Right atrium auricular region (tissue), 2 donors: ENCODE measurements around the gene CEACAM21. TPM values are rescaled to one million over a fixed set of nuclear protein-coding genes. Genes with fewer than 3 reads are reported as not detected.

Experiments
- DNase-seq: peaks from one replicate; pipeline ENCODE4 v3.0.0-alpha.2; 2019; ENCODE audit warnings: low spot score
- H3K27ac ChIP-seq, 2 donors: fragments of 200-600 bp; sonication (generic); 1 replicate in 1 of 2; 2 replicates in 1 of 2; pipeline ENCODE4 v1.5.1; 2016 to 2019
- H3K27me3 ChIP-seq, 2 donors: fragments of 200-600 bp; sonication (generic); one replicate each; pipeline versions ENCODE4 v1.5.1 to v1.6.0; 2017 to 2019
- H3K36me3 ChIP-seq: fragments of 200-600 bp; sonication (generic); one replicate; pipeline ENCODE4 v1.5.1; 2016
- H3K4me1 ChIP-seq, 2 donors: fragments of 200-600 bp; sonication (generic); one replicate each; pipeline versions ENCODE4 v1.5.1 to v1.6.0; 2017 to 2019
- H3K4me3 ChIP-seq, 2 donors: fragments of 200-600 bp; sonication (generic); 1 replicate in 1 of 2; 2 replicates in 1 of 2; pipeline ENCODE4 v1.5.1; 2017 to 2019; ENCODE audit warnings: mild to moderate bottlenecking in 1 of 2, moderate library complexity in 1 of 2
- H3K9me3 ChIP-seq, 2 donors: fragments of 200-600 bp; sonication (generic); one replicate each; pipeline ENCODE4 v1.5.1; 2019
- total RNA-seq, 2 donors: library from RNA; depleted of rRNA; stranded (reverse); fragments of >200 nt; gene quantifications; one replicate each; pipeline ENCODE4 v1.1.0, GENCODE V29; 2016
- TF ChIP-seq, protein P1 (sequence below), 2 donors: fragments of 200-600 bp; sonication (generic); IDR thresholded peaks; one replicate each; pipeline ENCODE4 v1.5.1; 2019; ENCODE audit warnings: antibody characterized with exemption in 2 of 2

The CEACAM21 gene
- total RNA-seq, 2 donors from 2014 or later: 1.3 TPM; not detected in 1

DNA sequence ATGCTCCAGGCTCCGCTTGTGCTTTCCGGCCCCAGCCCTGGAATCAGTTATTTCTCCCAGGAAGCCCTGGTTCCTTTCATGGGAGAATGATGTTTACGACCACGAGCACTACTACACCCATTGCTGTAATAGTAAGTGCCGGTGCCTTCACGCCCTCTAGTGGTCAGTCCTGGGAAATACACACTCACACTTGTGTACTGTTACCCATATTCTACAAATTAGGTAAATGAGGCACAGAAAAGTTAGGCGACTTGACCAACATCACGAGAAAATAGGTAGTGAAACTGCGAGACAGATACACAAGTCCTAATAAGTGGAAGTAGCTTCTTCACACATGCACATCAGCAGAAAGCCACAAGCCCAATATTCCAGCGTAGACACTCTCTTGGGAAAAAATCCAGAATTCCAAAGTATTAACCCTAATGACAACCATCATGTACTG is 21.7 kb downstream of the CEACAM21 start:
- no peaks in the 10 kb centered on the region for H3K4me1 ChIP-seq
- no peak overlapping the region for H3K27ac ChIP-seq
- TF ChIP-seq, protein P1, sequence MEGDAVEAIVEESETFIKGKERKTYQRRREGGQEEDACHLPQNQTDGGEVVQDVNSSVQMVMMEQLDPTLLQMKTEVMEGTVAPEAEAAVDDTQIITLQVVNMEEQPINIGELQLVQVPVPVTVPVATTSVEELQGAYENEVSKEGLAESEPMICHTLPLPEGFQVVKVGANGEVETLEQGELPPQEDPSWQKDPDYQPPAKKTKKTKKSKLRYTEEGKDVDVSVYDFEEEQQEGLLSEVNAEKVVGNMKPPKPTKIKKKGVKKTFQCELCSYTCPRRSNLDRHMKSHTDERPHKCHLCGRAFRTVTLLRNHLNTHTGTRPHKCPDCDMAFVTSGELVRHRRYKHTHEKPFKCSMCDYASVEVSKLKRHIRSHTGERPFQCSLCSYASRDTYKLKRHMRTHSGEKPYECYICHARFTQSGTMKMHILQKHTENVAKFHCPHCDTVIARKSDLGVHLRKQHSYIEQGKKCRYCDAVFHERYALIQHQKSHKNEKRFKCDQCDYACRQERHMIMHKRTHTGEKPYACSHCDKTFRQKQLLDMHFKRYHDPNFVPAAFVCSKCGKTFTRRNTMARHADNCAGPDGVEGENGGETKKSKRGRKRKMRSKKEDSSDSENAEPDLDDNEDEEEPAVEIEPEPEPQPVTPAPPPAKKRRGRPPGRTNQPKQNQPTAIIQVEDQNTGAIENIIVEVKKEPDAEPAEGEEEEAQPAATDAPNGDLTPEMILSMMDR (IDR thresholded peaks at IDR 0.05): peak; percentile 73 to 90
- no peaks in the 10 kb centered on the region for H3K36me3 ChIP-seq
- H3K9me3 ChIP-seq: peaks cover 0 to 6% of the 10 kb centered on the region in 2 donors
- no peak overlapping the region for H3K4me3 ChIP-seq
- H3K27me3 ChIP-seq: no peaks in the 10 kb centered on the region
- DNase-seq: peak; percentile 85

DNA sequence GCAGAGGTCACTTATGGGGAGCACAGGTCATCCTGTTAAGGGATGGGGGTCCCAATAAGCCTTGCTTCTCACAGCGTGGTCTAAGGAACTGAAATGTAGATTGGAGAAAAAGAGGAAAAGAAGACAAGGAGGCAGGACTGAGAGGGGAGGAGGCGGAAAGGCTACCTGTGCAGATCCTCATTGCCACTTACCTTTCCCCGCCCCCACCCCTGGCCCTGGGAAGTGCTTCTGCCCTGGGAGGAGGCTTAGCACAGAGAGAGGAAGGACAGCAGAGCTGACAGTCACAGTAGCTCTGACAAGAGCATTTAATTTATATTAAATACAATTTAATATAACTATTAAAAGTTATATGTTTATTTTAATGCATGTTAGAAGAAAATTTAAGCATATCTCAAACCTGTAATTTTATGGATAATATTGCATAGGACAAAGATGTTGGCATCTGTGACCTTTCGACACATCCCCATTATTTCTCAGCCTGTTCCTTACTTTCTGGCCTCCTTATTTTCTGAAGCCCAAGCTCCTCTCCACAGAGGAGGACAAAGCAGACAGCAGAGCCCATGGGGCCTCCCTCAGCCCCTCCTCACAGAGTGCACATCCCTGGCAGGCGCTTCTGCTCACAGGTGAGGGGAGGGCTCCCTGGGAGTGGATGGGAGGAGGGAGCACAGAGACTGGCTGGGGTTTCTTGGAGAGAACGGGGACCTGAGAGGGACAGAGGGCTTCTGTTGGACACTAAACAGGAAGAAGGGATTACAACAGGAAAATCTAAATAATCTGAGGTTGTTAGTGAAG is 23.4 kb downstream of the CEACAM21 start:
- no peaks in the 10 kb centered on the region for H3K9me3 ChIP-seq
- DNase-seq: no peak
- H3K36me3 ChIP-seq: no peaks in the 10 kb centered on the region
- H3K27ac ChIP-seq: no peak overlapping the region
- no peaks in the 10 kb centered on the region for H3K27me3 ChIP-seq
- no peaks in the 10 kb centered on the region for H3K4me1 ChIP-seq
- no peak overlapping the region for H3K4me3 ChIP-seq
- TF ChIP-seq, protein P1 (IDR thresholded peaks at IDR 0.05): no peak

DNA sequence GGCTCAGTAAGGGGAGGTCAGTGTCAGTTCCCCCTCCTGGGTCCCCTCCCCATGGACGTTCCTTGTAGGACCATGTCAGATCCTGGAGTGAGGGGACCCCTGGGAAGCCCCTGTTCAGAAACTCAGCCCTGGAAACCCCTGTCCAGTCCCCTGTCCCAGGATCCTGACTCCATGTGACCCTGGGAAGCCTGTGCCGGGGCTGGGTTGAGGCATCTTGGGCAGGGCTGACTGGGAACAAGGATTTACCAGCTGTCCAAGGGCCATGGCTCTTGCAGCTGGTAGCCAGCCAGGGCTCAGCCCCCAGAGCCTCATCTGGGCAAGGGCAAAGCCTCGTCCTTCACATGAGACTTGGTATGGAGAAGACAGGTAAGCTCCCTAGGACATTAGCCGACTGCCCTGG is 25.8 kb downstream of the CEACAM21 start:
- no peak overlapping the region for H3K4me3 ChIP-seq
- no peaks in the 10 kb centered on the region for H3K27me3 ChIP-seq
- H3K9me3 ChIP-seq: no peaks in the 10 kb centered on the region
- H3K27ac ChIP-seq: no peak overlapping the region
- TF ChIP-seq, protein P1 (IDR thresholded peaks at IDR 0.05): no peak
- no peaks in the 10 kb centered on the region for H3K36me3 ChIP-seq
- no peak for DNase-seq
- H3K4me1 ChIP-seq: no peaks in the 10 kb centered on the region

DNA sequence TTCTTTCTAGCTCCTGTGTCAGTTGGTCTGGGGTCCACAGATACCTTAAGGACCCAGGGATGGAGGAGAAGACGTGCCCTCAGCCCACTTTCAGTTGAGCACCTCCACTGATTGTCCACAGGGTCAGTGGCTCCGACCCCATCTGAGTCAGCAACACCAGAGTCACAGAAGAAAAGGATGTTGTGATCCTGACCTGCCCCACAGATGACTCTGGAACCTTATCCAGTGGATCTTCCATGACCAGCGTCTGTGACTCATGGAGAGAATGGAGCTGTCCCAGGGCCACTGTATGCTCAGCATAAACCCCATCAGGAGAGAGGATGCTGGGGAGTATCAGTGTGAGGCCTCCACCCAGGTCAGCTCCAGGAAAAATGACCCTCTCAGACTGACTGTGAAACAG is 28.9 kb downstream of the CEACAM21 start:
- no peak overlapping the region for H3K4me3 ChIP-seq
- no peaks in the 10 kb centered on the region for H3K36me3 ChIP-seq
- no peak overlapping the region for H3K27ac ChIP-seq
- no peak for DNase-seq
- TF ChIP-seq, protein P1 (IDR thresholded peaks at IDR 0.05): no peak
- no peaks in the 10 kb centered on the region for H3K27me3 ChIP-seq
- no peaks in the 10 kb centered on the region for H3K4me1 ChIP-seq
- H3K9me3 ChIP-seq: peaks cover 0 to 5% of the 10 kb centered on the region in 2 donors

DNA sequence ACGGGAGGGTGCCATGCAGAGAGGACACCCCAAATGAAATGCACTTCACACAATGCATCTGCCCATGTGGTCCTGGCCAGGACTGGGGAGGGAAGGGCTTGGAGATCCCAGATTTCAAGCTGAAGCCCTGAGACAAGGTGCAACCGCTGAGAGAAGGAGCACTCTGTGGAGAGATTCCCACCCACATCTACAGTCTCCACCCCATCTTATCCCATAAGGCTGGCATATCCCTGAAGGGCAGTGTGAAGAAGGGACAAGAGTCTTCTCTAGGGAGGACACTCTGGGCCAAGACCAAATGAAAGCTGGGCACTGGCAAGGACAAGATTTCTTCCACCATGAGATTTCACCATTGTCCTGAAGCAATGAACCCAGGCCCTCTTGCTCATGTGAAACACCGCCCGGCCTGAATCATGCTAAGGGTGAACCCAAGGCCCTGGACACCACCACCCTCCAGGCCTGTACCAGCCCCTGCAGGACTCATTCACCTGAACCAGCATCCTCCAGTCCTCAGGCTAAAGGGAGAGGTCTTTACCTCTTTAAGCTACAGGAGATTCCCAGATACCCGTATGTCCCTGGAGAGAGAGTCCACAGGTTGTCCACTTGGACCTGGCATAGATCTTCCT is 30.4 kb downstream of the CEACAM21 start:
- no peak overlapping the region for H3K4me3 ChIP-seq
- no peaks in the 10 kb centered on the region for H3K36me3 ChIP-seq
- H3K9me3 ChIP-seq: peaks cover 0 to 5% of the 10 kb centered on the region in 2 donors
- TF ChIP-seq, protein P1 (IDR thresholded peaks at IDR 0.05): no peak
- H3K4me1 ChIP-seq: no peaks in the 10 kb centered on the region
- no peaks in the 10 kb centered on the region for H3K27me3 ChIP-seq
- H3K27ac ChIP-seq: no peak overlapping the region
- peak; percentile 1 for DNase-seq
